ENCODE measurements around the gene AP2B1.

The AP2B1 gene

GRCh38 chr17:35555691-35556090, 31.4 kb upstream of the AP2B1 start:
- DNase-seq, result no peak
- Histone ChIP-seq H4K8ac (ENCODE audit: low read depth, low read length) (no peak overlapping the region), H3K27me3 (ENCODE audit: insufficient read depth, low read length) (no peaks in the 10 kb centered on the region), H2BK120ac (ENCODE audit: insufficient read depth, low read length, poor library complexity) (no peak overlapping the region), H4K91ac (ENCODE audit: low read depth, low read length) (no peak overlapping the region), H2BK12ac (ENCODE audit: low read length) (no peak overlapping the region), H3K9ac (ENCODE audit: low read length) (no peak overlapping the region), H3K4ac (ENCODE audit: low read depth, low read length) (no peak overlapping the region), H2BK5ac (ENCODE audit: low read depth, low read length, poor library complexity) (no peak overlapping the region), H3K79me2 (ENCODE audit: control insufficient read depth, insufficient read depth, low read length, poor library complexity) (no peaks in the 10 kb centered on the region), H3K36me3 (ENCODE audit: control insufficient read depth in 1 of 2, insufficient read depth in 2 of 2, low read length in 2 of 2) (no peaks in the 10 kb centered on the region), H3K4me3 (ENCODE audit: low read depth, low read length) (no peak overlapping the region), H3K9me3 (ENCODE audit: insufficient read depth, low read depth, low read length) (no peaks in the 10 kb centered on the region), H2AFZ (ENCODE audit: insufficient read depth, low read length, poor library complexity) (no peak overlapping the region), H3K4me2 (ENCODE audit: low read length) (no peak overlapping the region), H2AK5ac (ENCODE audit: low read length) (no peak overlapping the region), H4K12ac (ENCODE audit: low read depth, low read length) (no peak overlapping the region), H3K4me1 (ENCODE audit: control insufficient read depth in 1 of 2, insufficient read depth in 2 of 2, low read length in 2 of 2) (no peaks in the 10 kb centered on the region), H3K27ac (ENCODE audit: low read depth, low read length) (no peak overlapping the region), H3K18ac (ENCODE audit: low read length) (no peak overlapping the region), H3K79me1 (ENCODE audit: low read length) (no peaks in the 10 kb centered on the region), H3K23ac (ENCODE audit: low read length) (no peak overlapping the region), H3K14ac (ENCODE audit: low read length) (no peak overlapping the region)
- WGBS (ENCODE audit: extremely low coverage, insufficient coverage, insufficient read length), result no CpG with 5 or more reads among the region's 5 CpGs

- H4K91ac ChIP-seq (ENCODE audit: low read depth, low read length), result no peak overlapping the region
- no peak overlapping the region for H2BK120ac ChIP-seq (ENCODE audit: insufficient read depth, low read length, poor library complexity)
- no peaks in the 10 kb centered on the region for H3K79me2 ChIP-seq (ENCODE audit: control insufficient read depth, insufficient read depth, low read length, poor library complexity)
- no peak overlapping the region for H3K23ac ChIP-seq (ENCODE audit: low read length)
- no peaks in the 10 kb centered on the region for H3K9me3 ChIP-seq (ENCODE audit: insufficient read depth, low read depth, low read length)
- no peak overlapping the region for H2AK5ac ChIP-seq (ENCODE audit: low read length)
- no peaks in the 10 kb centered on the region for H3K79me1 ChIP-seq (ENCODE audit: low read length)
- no peak overlapping the region for H3K9ac ChIP-seq (ENCODE audit: low read length)
- H3K4me3 ChIP-seq (ENCODE audit: low read depth, low read length), result no peak overlapping the region
- no CpG with 5 or more reads among the region's 3 CpGs for WGBS (ENCODE audit: extremely low coverage, insufficient coverage, insufficient read length)
- no peaks in the 10 kb centered on the region for H3K36me3 ChIP-seq (ENCODE audit: control insufficient read depth in 1 of 2, insufficient read depth in 2 of 2, low read length in 2 of 2)
- H4K12ac ChIP-seq (ENCODE audit: low read depth, low read length), result no peak overlapping the region
- no peak overlapping the region for H3K18ac ChIP-seq (ENCODE audit: low read length)
- no peak overlapping the region for H3K4me2 ChIP-seq (ENCODE audit: low read length)
- no peak for DNase-seq
- no peak overlapping the region for H2BK12ac ChIP-seq (ENCODE audit: low read length)
- H3K4ac ChIP-seq (ENCODE audit: low read depth, low read length), result no peak overlapping the region
- H4K8ac ChIP-seq (ENCODE audit: low read depth, low read length), result no peak overlapping the region
- H3K4me1 ChIP-seq (ENCODE audit: control insufficient read depth in 1 of 2, insufficient read depth in 2 of 2, low read length in 2 of 2), result no peaks in the 10 kb centered on the region
- no peak overlapping the region for H2BK5ac ChIP-seq (ENCODE audit: low read depth, low read length, poor library complexity)
- H3K27ac ChIP-seq (ENCODE audit: low read depth, low read length), result no peak overlapping the region
- no peaks in the 10 kb centered on the region for H3K27me3 ChIP-seq (ENCODE audit: insufficient read depth, low read length)
- no peak overlapping the region for H3K14ac ChIP-seq (ENCODE audit: low read length)
- no peak overlapping the region for H2AFZ ChIP-seq (ENCODE audit: insufficient read depth, low read length, poor library complexity)
These were observed 29.8 kb upstream of the AP2B1 start for GRCh38 chr17:35557353-35557752.

GRCh38 chr17:35559495-35560210, 27.5 kb upstream of the AP2B1 start:
- no peaks in the 10 kb centered on the region for H3K4me1 ChIP-seq (ENCODE audit: control insufficient read depth in 1 of 2, insufficient read depth in 2 of 2, low read length in 2 of 2)
- no peaks in the 10 kb centered on the region for H3K79me1 ChIP-seq (ENCODE audit: low read length)
- H3K14ac ChIP-seq (ENCODE audit: low read length), result no peak overlapping the region
- H3K9me3 ChIP-seq (ENCODE audit: insufficient read depth, low read depth, low read length), result no peaks in the 10 kb centered on the region
- H3K4ac ChIP-seq (ENCODE audit: low read depth, low read length), result no peak overlapping the region
- no CpG with 5 or more reads among the region's 2 CpGs for WGBS (ENCODE audit: extremely low coverage, insufficient coverage, insufficient read length)
- no peak overlapping the region for H4K12ac ChIP-seq (ENCODE audit: low read depth, low read length)
- H3K18ac ChIP-seq (ENCODE audit: low read length), result no peak overlapping the region
- H3K27me3 ChIP-seq (ENCODE audit: insufficient read depth, low read length), result no peaks in the 10 kb centered on the region
- no peak overlapping the region for H3K23ac ChIP-seq (ENCODE audit: low read length)
- H3K9ac ChIP-seq (ENCODE audit: low read length), result no peak overlapping the region
- no peak for DNase-seq
- H3K4me2 ChIP-seq (ENCODE audit: low read length), result no peak overlapping the region
- no peak overlapping the region for H3K27ac ChIP-seq (ENCODE audit: low read depth, low read length)
- H4K8ac ChIP-seq (ENCODE audit: low read depth, low read length), result no peak overlapping the region
- H2AFZ ChIP-seq (ENCODE audit: insufficient read depth, low read length, poor library complexity), result no peak overlapping the region
- H3K79me2 ChIP-seq (ENCODE audit: control insufficient read depth, insufficient read depth, low read length, poor library complexity), result no peaks in the 10 kb centered on the region
- H2BK5ac ChIP-seq (ENCODE audit: low read depth, low read length, poor library complexity), result no peak overlapping the region
- H2BK12ac ChIP-seq (ENCODE audit: low read length), result no peak overlapping the region
- H2AK5ac ChIP-seq (ENCODE audit: low read length), result no peak overlapping the region
- no peak overlapping the region for H3K4me3 ChIP-seq (ENCODE audit: low read depth, low read length)
- no peak overlapping the region for H4K91ac ChIP-seq (ENCODE audit: low read depth, low read length)
- no peak overlapping the region for H2BK120ac ChIP-seq (ENCODE audit: insufficient read depth, low read length, poor library complexity)
- H3K36me3 ChIP-seq (ENCODE audit: control insufficient read depth in 1 of 2, insufficient read depth in 2 of 2, low read length in 2 of 2), result no peaks in the 10 kb centered on the region

GRCh38 chr17:35560703-35561102, 26.4 kb upstream of the AP2B1 start, which contains the start of gene SLFN14:
SLFN14 (minus strand) TSS chr17:35560819; CDS start chr17:35558062, 2,757 bp downstream.
- H3K4me1 ChIP-seq (ENCODE audit: control insufficient read depth in 1 of 2, insufficient read depth in 2 of 2, low read length in 2 of 2), result no peaks in the 10 kb centered on the region
- no peak within 1 kb of the TSS for H4K91ac ChIP-seq (ENCODE audit: low read depth, low read length)
- no peak within 1 kb of the TSS for H3K4me3 ChIP-seq (ENCODE audit: low read depth, low read length)
- no peak within 1 kb of the TSS for H3K18ac ChIP-seq (ENCODE audit: low read length)
- no peak within 1 kb of the TSS for H4K8ac ChIP-seq (ENCODE audit: low read depth, low read length)
- H3K4me2 ChIP-seq (ENCODE audit: low read length), result no peak within 1 kb of the TSS
- no peak for DNase-seq
- no peak within 1 kb of the TSS for H2BK120ac ChIP-seq (ENCODE audit: insufficient read depth, low read length, poor library complexity)
- no peak within 1 kb of the TSS for H2AFZ ChIP-seq (ENCODE audit: insufficient read depth, low read length, poor library complexity)
- no CpG with 5 or more reads among the region's 3 CpGs for WGBS (ENCODE audit: extremely low coverage, insufficient coverage, insufficient read length)
- no peak within 1 kb of the TSS for H2BK12ac ChIP-seq (ENCODE audit: low read length)
- no peak within 1 kb of the TSS for H3K27ac ChIP-seq (ENCODE audit: low read depth, low read length)
- H3K23ac ChIP-seq (ENCODE audit: low read length), result no peak within 1 kb of the TSS
- no peak within 1 kb of the TSS for H3K9ac ChIP-seq (ENCODE audit: low read length)
- no peak within 1 kb of the TSS for H3K4ac ChIP-seq (ENCODE audit: low read depth, low read length)
- no peak within 1 kb of the TSS for H4K12ac ChIP-seq (ENCODE audit: low read depth, low read length)
- H3K27me3 ChIP-seq (ENCODE audit: insufficient read depth, low read length), result no peaks in the 10 kb centered on the region
- no peak within 1 kb of the TSS for H3K14ac ChIP-seq (ENCODE audit: low read length)
- no peaks in the 10 kb centered on the region for H3K79me1 ChIP-seq (ENCODE audit: low read length)
- H3K79me2 ChIP-seq (ENCODE audit: control insufficient read depth, insufficient read depth, low read length, poor library complexity), result no peaks in the 10 kb centered on the region
- no peaks in the 10 kb centered on the region for H3K36me3 ChIP-seq (ENCODE audit: control insufficient read depth in 1 of 2, insufficient read depth in 2 of 2, low read length in 2 of 2)
- no peaks in the 10 kb centered on the region for H3K9me3 ChIP-seq (ENCODE audit: insufficient read depth, low read depth, low read length)
- no peak within 1 kb of the TSS for H2AK5ac ChIP-seq (ENCODE audit: low read length)
- H2BK5ac ChIP-seq (ENCODE audit: low read depth, low read length, poor library complexity), result no peak within 1 kb of the TSS

Data from trophoblast cell (in vitro differentiated cells and primary cell).